CD4-positive, alpha-beta T cell treated with Interleukin-21 for 1 hour (primary cell): Measurements from ENCODE around the gene NES.
A peak's percentile ranks its signal among the peaks of the same experiment; 100 is the strongest.
"Not testable (repeated sequence)": the region's sequence is repeated elsewhere in the genome, so short reads cannot be mapped to it uniquely, and the experiment has no call there.

ENCODE experiments used
- DNase-seq: peaks from one replicate; pipeline ENCODE4 v3.0.0-alpha.2; 2020

The NES gene

GRCh38 chr1:156643049-156643777 lies 34.0 kb downstream of the NES start:
- no peak for DNase-seq

DNA sequence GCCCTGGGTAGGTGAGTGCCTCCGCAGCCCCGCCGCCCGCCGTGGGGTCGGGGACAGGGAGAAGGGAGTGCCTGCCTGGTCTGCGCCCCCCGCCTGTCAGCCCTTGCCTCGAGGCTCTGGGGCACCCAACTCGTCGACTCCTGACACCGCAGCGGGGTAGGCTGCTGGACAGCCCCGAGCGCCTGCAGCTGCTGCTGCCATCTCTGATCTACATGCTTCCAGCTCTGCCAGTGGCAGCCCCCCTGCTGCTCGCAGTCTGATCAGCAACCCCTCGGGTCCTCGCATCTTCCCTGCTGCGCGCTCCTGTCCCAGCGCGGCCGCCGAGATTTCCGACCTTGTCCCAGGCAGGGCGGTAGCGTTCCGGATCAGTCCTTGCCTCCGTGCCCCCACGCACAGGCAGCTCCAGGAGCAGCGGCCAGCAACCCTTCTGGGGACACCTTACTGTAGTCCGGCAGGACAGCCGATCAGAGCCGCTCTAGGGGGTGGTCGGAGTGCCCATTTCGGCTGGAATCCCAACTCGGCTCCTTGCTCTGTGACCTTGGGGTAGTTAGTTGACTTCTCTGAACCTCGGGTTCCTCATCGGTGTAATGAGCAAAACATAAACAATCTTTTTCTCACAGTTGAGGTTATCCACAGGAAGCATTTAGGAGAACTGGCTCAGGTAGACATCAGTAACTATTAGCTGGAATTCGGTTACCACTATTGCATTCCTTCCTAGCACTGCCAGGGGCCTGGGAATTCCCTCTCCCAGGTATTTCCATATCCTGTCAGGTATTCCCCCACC lies 34.8 kb downstream of the NES start:
- no peak for DNase-seq

- no peak for DNase-seq
Observed at GRCh38 chr1:156641761-156642264, 35.4 kb downstream of the NES start, which contains the start of gene BCAN. BCAN (plus strand) TSS chr1:156642117; CDS start chr1:156646055, 3,938 bp downstream.

GRCh38 chr1:156640842-156641706 lies 36.1 kb downstream of the NES start:
- no peak for DNase-seq

GRCh38 chr1:156639601-156640101 lies 37.6 kb downstream of the NES start:
- no peak for DNase-seq

DNA sequence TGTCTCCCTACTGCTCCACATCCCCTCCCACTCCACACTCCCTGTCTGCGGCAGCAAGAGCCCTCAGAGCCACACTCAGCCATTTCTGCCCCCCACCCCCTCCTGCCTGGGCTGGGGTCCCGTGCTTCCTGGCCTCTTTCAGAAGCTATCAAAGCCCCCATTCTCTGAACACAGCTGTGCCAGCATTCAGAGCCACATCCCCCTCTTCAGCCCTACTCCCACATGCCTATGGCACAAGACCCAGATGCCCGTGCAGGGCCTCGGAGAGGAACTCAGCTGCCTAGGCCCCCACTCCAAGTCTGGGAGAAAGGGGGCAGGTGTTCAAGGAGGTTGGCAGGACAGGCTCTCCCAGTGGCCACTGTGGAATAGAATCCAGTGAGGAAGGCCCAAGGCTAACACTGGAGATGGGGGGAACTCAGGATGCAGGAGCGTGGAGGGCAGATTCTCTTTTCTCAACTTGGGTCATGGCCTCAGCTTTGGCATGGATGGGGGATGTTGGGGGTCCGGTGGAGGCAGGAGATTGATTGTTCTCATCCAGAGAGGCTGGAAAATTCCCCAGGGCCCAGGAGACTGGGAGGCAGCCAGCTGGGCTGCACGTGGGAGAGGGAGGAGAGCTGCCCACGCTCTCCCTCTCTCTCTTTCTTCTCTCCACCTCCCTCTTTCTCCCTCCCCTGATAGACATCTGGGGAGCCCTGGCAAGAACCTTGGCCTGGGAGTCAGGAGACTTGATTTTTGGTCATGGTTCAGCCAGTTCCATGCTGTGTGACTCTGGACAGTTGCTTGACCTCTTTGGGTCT lies 38.8 kb downstream of the NES start:
- no peak for DNase-seq

DNA sequence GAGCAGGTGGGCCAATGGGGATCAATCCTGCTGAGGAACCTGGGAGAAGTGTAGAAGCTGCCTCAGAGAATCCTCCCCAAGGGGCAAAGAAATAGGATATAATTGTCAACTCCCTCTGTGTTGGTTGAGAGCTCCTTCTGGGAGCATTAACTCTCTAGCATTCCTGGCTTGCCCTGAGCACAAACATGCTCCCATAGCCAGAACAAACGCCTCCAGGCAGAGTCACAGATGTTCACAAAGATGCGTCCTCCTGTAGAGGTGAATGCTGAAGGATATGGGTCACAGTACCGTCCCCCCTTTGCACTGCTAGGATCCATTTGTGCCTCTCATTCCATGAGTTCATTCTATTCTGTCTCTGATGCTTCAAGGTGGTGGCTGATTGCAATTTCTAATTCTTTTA lies 44.9 kb downstream of the NES start:
- no peak for DNase-seq

- DNase-seq = not testable (repeated sequence)
Observed at GRCh38 chr1:156631152-156631551, 46.1 kb downstream of the NES start.

DNA sequence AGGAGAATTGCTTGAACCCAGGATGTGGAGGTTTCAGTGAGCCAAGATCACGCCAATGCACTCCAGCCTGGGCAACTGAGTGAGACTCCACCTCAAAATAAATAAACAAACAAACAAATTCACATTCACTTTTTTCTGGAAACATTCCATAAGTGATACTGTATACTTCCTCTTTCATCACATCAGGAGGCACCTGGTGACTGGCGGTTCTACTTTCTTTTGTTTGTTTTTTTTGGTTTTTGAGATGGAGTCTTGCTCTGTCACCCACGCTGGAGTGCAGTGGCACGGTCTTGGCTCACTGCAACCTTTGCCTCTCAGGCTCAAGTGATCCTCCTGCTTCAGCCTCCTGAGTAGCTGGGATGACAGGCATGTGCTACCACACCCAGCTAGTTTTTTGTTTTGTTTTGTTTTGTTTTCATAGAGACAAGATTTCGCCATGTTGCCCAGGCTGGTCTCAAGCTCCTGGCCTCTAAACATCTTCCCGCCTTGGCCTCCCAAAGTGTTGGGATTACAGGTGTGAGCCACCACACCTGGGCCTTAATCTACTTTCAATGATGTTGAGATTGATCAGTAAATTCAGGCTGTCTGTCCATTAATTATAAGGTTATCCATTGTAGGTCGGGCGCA lies 47.3 kb downstream of the NES start:
- no peak for DNase-seq

DNA sequence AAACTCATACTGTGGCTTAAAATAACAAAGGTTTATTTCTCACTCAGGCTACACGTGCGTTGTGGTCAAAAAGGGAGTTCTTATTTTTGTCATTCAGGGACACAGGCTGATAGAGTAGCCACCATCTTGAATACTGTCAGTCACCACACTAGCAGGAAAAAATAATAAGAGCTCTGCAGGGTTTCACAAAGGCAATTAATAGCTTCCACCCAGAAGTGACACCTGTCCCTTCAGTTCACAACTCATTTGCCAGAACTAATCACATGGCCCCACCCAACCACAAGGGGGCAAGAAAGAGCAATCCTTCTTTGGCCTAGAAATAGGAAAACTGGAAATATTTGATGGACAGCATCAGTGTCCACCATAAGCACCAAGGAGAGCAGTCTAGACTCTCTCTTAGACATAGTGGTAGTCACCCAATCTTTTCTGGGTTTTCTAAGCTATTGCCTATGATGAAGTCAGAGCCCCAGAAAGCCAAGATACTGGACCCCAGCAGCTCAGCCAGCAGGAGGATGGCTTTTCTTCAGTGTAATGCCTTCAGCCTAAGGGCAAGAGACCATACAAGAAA lies 49.8 kb downstream of the NES start:
- DNase-seq = peak; percentile 52

- DNase-seq = no peak
Observed at GRCh38 chr1:156626079-156626438, 51.1 kb downstream of the NES start.

- peak; percentile 56 for DNase-seq
Observed at GRCh38 chr1:156625436-156626078, 51.6 kb downstream of the NES start.

- no peak for DNase-seq
Observed at GRCh38 chr1:156624814-156625435, 52.3 kb downstream of the NES start.

DNA sequence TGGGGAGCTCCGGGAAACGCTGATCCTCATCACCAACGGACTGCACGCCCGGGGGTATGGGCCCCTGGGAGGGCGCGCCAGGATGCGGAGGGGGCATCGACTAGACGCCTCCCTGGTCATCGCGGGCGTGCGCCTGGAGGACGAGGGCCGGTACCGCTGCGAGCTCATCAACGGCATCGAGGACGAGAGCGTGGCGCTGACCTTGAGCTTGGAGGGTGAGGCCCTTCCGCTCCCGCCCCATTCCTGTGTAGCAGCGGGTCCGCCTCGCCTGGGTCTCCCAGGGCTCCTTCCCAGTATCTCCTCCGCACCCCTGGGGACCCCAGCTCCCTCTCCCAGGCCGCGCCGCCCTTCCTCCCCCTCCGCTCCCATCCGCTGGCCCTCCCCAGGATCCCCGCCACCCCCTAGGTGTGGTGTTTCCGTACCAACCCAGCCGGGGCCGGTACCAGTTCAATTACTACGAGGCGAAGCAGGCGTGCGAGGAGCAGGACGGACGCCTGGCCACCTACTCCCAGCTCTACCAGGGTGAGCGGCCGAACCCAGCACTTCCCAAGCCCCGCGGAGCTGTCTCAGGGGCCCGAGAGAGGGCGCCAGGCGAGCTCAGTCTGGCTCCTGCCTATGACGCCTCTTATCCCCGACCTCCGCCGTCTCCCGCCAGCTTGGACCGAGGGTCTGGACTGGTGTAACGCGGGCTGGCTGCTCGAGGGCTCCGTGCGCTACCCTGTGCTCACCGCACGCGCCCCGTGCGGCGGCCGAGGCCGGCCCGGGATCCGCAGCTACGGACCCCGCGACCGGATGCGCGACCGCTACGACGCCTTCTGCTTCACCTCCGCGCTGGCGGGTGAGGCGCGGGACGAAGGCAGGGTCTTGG lies 53.0 kb downstream of the NES start:
- peak; percentile 39 for DNase-seq

GRCh38 chr1:156622581-156623297 lies 54.5 kb downstream of the NES start:
- no peak for DNase-seq

DNA sequence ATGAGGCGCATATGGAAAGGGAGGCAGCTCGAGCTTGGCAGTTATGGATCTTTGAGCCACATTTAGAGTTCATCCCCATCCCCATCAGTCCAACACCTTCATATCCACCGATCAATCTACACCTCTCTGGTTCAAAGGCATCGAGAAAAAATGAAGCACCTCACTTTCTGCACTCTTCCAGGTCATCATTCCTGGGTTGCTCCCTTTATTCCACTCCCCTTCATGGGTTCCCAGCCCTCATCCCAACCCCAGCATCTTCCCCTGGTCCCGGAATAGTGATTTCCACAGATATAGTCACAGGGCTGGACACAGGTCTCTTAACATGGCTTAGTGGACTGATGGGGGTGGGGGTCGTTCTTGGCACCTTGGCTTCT lies 57.6 kb downstream of the NES start:
- DNase-seq = no peak

- DNase-seq = peak; percentile 15
Observed at GRCh38 chr1:156618853-156619581, 58.2 kb downstream of the NES start, which contains the start of gene HAPLN2. HAPLN2 (plus strand) TSS chr1:156619415; CDS start chr1:156623491, 4,076 bp downstream.
